Chondrocyte (in vitro differentiated cells): ENCODE measurements around the gene ZCCHC24. TPM values are rescaled to one million over a fixed set of nuclear protein-coding genes. Genes with fewer than 3 reads are reported as not detected.

Experiments
- DNase-seq: peaks from one replicate; pipeline ENCODE4 v3.0.0; 2021; ENCODE audit warnings: mixed read lengths, low spot score
- H3K27ac Mint-ChIP-seq: one replicate; pipeline ENCODE4 v1.8.0; 2021; ENCODE audit warnings: mild to moderate bottlenecking, moderate library complexity, mixed read lengths; ENCODE audit not compliant: unreplicated experiment
- H3K27me3 Mint-ChIP-seq: 2 replicates; pipeline ENCODE4 v1.8.0; 2021; ENCODE audit warnings: low read depth, mixed read lengths
- H3K36me3 Mint-ChIP-seq: 2 replicates; pipeline ENCODE4 v1.8.0; 2021; ENCODE audit warnings: low read depth, mixed read lengths
- H3K4me1 Mint-ChIP-seq: 2 replicates; pipeline ENCODE4 v1.8.0; 2021; ENCODE audit warnings: low read depth, mild to moderate bottlenecking, mixed read lengths
- H3K4me3 Mint-ChIP-seq: one replicate; pipeline ENCODE4 v1.8.0; 2021; ENCODE audit warnings: mild to moderate bottlenecking, moderate library complexity, mixed read lengths; ENCODE audit not compliant: unreplicated experiment
- H3K9me3 Mint-ChIP-seq: 2 replicates; pipeline ENCODE4 v1.8.0; 2021; ENCODE audit warnings: low read depth, mixed read lengths
- total RNA-seq: library from RNA; stranded (reverse); gene quantifications from 3 replicates; pipeline ENCODE4 v1.2.1, GENCODE V29; 2021
- TF ChIP-seq, protein P1 (sequence below): fragments of 200-600 bp; sonication (generic); IDR thresholded peaks from 2 replicates; pipeline ENCODE4 v1.5.0; 2021; ENCODE audit warnings: antibody characterized with exemption, mild to moderate bottlenecking, moderate library complexity

ZCCHC24 gene
- total RNA-seq, 1 donor from 2014 or later = 45.1 TPM

DNA sequence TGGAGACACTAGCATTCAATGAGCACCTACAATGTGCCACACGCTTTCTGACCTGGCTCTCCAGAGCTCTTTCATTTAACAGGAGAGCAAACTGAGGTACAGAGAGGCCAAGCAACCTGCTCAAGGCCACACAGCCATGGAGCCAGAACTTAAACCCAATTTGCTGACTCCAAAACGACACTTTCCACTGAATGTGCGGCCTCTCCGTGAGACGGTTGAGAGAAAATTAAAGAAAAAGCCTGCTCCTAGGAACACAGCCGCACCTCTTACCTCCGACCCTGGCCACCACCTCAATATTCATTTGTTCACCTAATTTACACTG, 42.8 kb downstream of the ZCCHC24 start:
- peaks cover 95% of the 10 kb centered on the region for H3K4me1 Mint-ChIP-seq
- TF ChIP-seq, protein P1, sequence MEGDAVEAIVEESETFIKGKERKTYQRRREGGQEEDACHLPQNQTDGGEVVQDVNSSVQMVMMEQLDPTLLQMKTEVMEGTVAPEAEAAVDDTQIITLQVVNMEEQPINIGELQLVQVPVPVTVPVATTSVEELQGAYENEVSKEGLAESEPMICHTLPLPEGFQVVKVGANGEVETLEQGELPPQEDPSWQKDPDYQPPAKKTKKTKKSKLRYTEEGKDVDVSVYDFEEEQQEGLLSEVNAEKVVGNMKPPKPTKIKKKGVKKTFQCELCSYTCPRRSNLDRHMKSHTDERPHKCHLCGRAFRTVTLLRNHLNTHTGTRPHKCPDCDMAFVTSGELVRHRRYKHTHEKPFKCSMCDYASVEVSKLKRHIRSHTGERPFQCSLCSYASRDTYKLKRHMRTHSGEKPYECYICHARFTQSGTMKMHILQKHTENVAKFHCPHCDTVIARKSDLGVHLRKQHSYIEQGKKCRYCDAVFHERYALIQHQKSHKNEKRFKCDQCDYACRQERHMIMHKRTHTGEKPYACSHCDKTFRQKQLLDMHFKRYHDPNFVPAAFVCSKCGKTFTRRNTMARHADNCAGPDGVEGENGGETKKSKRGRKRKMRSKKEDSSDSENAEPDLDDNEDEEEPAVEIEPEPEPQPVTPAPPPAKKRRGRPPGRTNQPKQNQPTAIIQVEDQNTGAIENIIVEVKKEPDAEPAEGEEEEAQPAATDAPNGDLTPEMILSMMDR = no peak
- H3K27me3 Mint-ChIP-seq = no peaks in the 10 kb centered on the region
- no peak for DNase-seq
- peak overlapping the region; percentile 34 for H3K27ac Mint-ChIP-seq
- no peaks in the 10 kb centered on the region for H3K9me3 Mint-ChIP-seq
- peaks cover 5% of the 10 kb centered on the region for H3K36me3 Mint-ChIP-seq
- H3K4me3 Mint-ChIP-seq = no peak overlapping the region

DNA sequence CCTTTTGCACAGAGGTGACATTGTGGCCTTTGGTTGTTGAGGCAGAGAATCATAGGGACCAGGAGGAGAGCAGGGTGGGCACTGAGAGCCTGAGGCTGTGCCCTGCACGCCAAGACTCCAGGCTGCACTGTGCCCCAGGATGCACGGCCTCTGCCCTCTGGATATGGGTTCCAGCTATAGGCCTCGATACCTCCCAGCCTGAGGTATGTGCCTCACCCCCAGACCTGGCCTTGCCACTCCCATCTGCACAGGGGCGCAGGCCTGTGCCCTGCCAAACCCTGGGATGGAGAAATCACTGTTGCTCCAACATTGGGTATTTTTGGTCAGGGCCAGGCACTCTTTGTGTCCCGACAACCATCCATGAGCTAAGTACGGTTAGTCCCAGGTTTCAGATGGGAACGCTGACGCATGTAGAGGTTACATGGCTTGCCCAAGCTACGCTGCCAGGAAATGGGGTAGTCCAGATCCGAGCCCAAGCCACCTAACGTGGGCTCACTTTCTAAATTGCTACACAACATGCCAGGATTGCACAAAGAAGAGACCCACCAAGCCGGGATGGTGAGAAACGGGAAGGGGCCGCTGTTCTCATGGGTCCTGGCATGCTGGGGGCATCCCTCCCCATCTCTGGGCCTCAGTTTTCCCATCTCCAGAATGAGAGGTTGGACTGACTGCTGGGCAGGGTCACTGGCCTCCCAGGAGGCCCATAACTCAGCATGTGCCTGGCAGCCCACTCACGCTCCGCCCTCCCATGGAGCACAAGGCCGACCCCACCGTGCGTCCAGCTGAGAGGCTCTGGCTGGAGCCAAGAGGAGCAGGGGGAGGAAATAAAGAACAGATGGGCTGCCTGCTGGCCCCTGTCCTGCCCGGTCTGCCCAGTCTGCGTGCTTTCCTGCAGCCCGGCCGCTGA, 44.2 kb downstream of the ZCCHC24 start:
- H3K36me3 Mint-ChIP-seq = peaks cover 5% of the 10 kb centered on the region
- H3K4me1 Mint-ChIP-seq = peaks cover 96% of the 10 kb centered on the region
- no peaks in the 10 kb centered on the region for H3K9me3 Mint-ChIP-seq
- H3K4me3 Mint-ChIP-seq = no peak overlapping the region
- TF ChIP-seq, protein P1 = no peak
- no peaks in the 10 kb centered on the region for H3K27me3 Mint-ChIP-seq
- peak overlapping the region; percentile 49 for H3K27ac Mint-ChIP-seq
- DNase-seq = no peak

DNA sequence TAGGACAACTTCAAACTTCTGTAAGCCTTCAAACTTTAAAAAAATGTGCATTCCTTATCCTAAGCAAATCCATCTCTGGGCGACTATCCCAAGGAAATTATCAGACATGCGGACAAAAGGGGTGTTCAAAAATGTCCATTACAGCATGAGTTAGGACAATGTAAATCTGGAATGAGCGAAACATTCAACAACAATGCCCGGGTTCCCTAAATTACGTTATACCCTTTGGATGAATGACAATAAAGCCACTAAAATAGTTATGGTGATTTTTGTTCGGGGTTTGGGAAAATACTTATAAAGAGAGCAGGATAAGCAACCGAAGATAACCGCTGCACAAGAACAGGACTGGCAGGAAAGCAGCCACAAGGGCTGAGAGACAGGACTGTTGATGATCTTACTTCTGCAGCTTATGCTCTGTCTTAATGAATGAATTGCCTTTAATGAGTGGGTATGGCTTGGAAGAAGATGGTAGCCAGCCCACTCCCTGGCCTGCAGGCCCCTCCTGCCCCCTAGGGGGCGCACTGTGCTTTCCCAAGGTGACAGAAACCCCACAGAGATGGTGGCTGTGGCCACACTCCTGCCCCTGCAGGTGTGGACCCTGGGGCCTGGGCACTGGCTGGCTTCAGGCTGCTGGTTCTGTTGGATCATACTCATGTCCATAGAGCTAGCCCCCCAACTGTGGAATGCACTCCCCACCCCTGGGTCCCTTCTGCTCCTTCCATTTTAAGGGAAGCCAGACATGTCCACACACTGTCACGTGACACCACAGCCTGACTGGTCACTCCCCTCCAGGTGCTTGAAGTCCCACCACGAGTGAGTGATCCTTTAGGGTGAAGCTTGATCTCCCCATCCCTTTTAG, 45.0 kb downstream of the ZCCHC24 start:
- Mint-ChIP-seq H3K9me3 (no peaks in the 10 kb centered on the region), H3K4me3 (no peak overlapping the region), H3K36me3 (peaks cover 4% of the 10 kb centered on the region), H3K4me1 (peaks cover 87% of the 10 kb centered on the region), H3K27ac (peak overlapping the region; percentile 99), H3K27me3 (no peaks in the 10 kb centered on the region)
- DNase-seq = no peak
- TF ChIP-seq, protein P1 = peak; percentile 80

DNA sequence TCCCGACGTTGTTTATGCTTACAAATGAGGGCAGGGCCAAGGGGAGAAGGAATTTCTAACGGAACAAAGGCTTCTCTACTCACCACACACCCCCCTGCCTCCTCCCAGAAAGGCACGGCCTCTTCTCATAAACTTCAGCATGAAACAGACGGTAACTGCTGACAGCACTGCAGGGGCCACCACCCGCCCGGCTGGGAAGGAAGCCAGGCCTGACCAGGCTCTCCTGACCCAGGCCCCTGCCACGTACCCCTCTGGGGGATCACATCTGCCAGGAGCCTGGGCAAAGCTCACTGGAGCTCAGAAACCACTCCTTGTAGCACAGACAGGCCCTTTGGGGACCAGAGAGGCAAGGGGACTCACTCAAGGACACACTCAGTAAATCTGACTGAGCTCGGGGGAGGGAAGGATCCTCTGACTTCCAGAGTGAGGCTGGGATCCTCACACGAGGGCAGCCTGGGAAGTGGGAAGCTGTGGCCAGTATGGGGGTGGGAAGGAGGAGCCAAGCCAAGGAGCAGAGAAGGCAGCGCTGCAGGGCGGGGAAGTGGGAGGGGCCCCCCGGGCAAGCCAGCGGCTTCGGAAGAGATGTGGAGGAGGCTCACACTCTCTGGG, 46.1 kb downstream of the ZCCHC24 start:
- Mint-ChIP-seq H3K4me1 (peaks cover 76% of the 10 kb centered on the region), H3K27ac (peak overlapping the region; percentile 99), H3K4me3 (peak overlapping the region; percentile 41), H3K9me3 (no peaks in the 10 kb centered on the region), H3K36me3 (peaks cover 3% of the 10 kb centered on the region), H3K27me3 (no peaks in the 10 kb centered on the region)
- TF ChIP-seq, protein P1 = no peak
- DNase-seq = no peak

DNA sequence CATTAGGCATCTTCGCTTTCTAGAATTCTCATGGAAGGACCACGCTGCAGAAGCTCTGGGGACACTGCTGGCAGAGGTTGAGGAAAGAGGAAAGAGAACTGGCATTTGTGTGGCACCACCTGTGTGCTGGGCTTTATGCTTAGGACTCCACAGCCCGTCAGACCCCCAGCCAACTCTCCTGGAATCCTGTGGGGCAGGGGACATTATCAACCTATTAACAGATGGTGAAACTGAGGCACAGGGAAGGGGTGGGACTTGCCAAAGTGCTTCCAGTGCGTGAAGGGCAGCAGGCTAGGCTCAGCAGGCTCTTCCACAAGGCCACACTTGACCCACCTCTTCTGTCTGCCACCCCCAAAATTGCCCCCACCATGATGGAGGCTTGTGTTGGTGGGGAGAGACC, 46.8 kb downstream of the ZCCHC24 start:
- H3K4me3 Mint-ChIP-seq = no peak overlapping the region
- H3K36me3 Mint-ChIP-seq = peaks cover 6% of the 10 kb centered on the region
- H3K27ac Mint-ChIP-seq = peak overlapping the region; percentile 99
- DNase-seq = no peak
- TF ChIP-seq, protein P1 = no peak
- H3K9me3 Mint-ChIP-seq = no peaks in the 10 kb centered on the region
- H3K27me3 Mint-ChIP-seq = no peaks in the 10 kb centered on the region
- H3K4me1 Mint-ChIP-seq = peaks cover 69% of the 10 kb centered on the region
